Measurements from ENCODE around the gene TAOK2.

TAOK2 gene

DNA sequence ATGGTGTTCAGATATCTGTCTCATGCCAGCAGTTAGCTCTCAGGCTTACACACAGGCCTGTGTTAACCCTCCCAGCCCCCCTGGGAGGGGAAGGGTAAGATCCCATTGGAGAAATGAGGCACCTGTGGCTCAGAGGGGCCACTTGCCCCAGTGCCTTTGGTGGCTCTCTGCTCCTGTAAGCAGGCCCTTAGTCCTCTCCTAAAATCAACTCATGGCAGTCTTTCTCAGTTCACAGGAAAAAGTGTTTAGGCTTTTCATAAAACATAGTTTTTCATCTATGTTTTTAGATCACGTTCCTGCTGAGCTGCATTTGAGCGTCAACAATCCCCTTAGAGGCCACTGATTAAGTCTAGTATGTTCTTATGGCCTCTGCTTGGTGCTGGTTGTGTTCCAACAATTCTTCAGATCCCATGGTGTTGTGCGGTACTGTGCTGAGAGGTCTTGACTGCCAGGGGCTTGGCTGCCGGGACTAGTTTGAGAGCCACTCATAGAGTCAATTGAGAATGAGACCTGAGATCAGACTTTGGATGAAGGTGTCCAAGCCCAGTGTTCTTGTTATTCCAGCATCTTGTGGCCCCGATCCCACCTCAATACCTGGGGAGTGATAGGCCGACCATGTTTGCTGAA lies 10.6 kb downstream of the TAOK2 start:
- H3K9me3 ChIP-seq (ENCODE audit: control insufficient read depth, insufficient read depth, low read length), result no peaks in the 10 kb centered on the region

DNA sequence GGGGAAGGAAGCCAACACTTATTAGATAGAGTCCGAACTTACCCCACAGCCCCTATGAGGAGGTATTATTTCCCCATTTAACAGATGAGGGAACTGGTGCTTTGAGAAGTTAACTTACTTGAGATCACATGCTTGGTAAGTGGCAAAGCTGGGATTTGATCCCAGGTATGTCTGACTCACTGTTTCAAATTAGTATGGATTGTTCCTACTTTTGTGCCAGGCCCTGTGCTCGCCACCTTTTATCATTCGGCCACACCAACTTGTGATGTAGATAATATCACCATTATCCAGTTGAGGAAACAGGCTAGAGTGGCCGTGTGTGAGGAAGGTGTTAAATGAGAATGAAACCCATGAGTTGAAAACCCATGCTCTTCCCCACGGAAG lies 11.1 kb downstream of the TAOK2 start:
- Histone ChIP-seq H3K4me3 (ENCODE audit: low read length) (no peak overlapping the region), H3K79me2 (ENCODE audit: control insufficient read depth, low read length) (no peaks in the 10 kb centered on the region), H3K36me3 (ENCODE audit: control insufficient read depth, low read length) (peaks cover 98% of the 10 kb centered on the region), H3K27ac (ENCODE audit: low read depth, low read length) (no peak overlapping the region), H3F3A (ENCODE audit: control insufficient read depth, insufficient read depth) (no peaks in the 10 kb centered on the region; the same call in 1 of the 2 replicates), H3K9me3 (ENCODE audit: control insufficient read depth, insufficient read depth, low read length) (no peaks in the 10 kb centered on the region), H3K4me1 (ENCODE audit: control insufficient read depth, low read length) (no peaks in the 10 kb centered on the region), H3K27me3 (ENCODE audit: control insufficient read depth, low read length) (no peaks in the 10 kb centered on the region), H3K4me2 (ENCODE audit: low read length) (no peak overlapping the region), H3K9me2 (replicated peaks; ENCODE audit: control insufficient read depth, low read length) (no peaks in the 10 kb centered on the region), H4K20me1 (ENCODE audit: control insufficient read depth, insufficient read depth, low read depth, low read length) (no peaks in the 10 kb centered on the region)
- no peak for TF ChIP-seq EZH2phosphoT487 (IDR thresholded peaks at IDR 0.05; ENCODE audit: borderline replicate concordance, low read length)

More for the DNA sequence above, 10.6 kb downstream of the TAOK2 start:
- Histone ChIP-seq H3K36me3 (ENCODE audit: control insufficient read depth, low read length) (peaks cover 98% of the 10 kb centered on the region), H4K20me1 (ENCODE audit: control insufficient read depth, insufficient read depth, low read depth, low read length) (no peaks in the 10 kb centered on the region), H3K79me2 (ENCODE audit: control insufficient read depth, low read length) (no peaks in the 10 kb centered on the region), H3K4me2 (ENCODE audit: low read length) (no peak overlapping the region), H3K27me3 (ENCODE audit: control insufficient read depth, low read length) (no peaks in the 10 kb centered on the region), H3K4me1 (ENCODE audit: control insufficient read depth, low read length) (no peaks in the 10 kb centered on the region), H3K9me2 (replicated peaks; ENCODE audit: control insufficient read depth, low read length) (no peaks in the 10 kb centered on the region), H3K27ac (ENCODE audit: low read depth, low read length) (no peak overlapping the region), H3F3A (ENCODE audit: control insufficient read depth, insufficient read depth) (no peaks in the 10 kb centered on the region; the same call in 1 of the 2 replicates), H3K4me3 (ENCODE audit: low read length) (no peak overlapping the region)
- TF ChIP-seq, protein P1, sequence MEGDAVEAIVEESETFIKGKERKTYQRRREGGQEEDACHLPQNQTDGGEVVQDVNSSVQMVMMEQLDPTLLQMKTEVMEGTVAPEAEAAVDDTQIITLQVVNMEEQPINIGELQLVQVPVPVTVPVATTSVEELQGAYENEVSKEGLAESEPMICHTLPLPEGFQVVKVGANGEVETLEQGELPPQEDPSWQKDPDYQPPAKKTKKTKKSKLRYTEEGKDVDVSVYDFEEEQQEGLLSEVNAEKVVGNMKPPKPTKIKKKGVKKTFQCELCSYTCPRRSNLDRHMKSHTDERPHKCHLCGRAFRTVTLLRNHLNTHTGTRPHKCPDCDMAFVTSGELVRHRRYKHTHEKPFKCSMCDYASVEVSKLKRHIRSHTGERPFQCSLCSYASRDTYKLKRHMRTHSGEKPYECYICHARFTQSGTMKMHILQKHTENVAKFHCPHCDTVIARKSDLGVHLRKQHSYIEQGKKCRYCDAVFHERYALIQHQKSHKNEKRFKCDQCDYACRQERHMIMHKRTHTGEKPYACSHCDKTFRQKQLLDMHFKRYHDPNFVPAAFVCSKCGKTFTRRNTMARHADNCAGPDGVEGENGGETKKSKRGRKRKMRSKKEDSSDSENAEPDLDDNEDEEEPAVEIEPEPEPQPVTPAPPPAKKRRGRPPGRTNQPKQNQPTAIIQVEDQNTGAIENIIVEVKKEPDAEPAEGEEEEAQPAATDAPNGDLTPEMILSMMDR (IDR thresholded peaks at IDR 0.05; ENCODE audit: low read depth, low read length, poor library complexity, severe bottlenecking), result no peak
- no peak for TF ChIP-seq EZH2phosphoT487 (IDR thresholded peaks at IDR 0.05; ENCODE audit: borderline replicate concordance, low read length)

DNA sequence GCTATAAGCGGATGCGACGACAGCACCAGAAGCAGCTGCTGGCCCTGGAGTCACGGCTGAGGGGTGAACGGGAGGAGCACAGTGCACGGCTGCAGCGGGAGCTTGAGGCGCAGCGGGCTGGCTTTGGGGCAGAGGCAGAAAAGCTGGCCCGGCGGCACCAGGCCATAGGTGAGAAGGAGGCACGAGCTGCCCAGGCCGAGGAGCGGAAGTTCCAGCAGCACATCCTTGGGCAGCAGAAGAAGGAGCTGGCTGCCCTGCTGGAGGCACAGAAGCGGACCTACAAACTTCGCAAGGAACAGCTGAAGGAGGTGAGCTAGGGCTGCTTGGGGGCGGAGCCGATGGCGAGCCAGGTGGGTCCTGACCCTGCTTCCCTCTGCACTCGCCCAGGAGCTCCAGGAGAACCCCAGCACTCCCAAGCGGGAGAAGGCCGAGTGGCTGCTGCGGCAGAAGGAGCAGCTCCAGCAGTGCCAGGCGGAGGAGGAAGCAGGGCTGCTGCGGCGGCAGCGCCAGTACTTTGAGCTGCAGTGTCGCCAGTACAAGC lies 11.7 kb downstream of the TAOK2 start:
- Histone ChIP-seq H3K27me3 (ENCODE audit: control insufficient read depth, low read length) (no peaks in the 10 kb centered on the region), H4K20me1 (ENCODE audit: control insufficient read depth, insufficient read depth, low read depth, low read length) (no peaks in the 10 kb centered on the region), H3K79me2 (ENCODE audit: control insufficient read depth, low read length) (no peaks in the 10 kb centered on the region), H3F3A (ENCODE audit: control insufficient read depth, insufficient read depth) (no peaks in the 10 kb centered on the region; the same call in 1 of the 2 replicates), H3K9me3 (ENCODE audit: control insufficient read depth, insufficient read depth, low read length) (no peaks in the 10 kb centered on the region), H3K4me2 (ENCODE audit: low read length) (no peak overlapping the region), H3K4me3 (ENCODE audit: low read length) (no peak overlapping the region), H3K36me3 (ENCODE audit: control insufficient read depth, low read length) (peaks cover 98% of the 10 kb centered on the region), H3K9me2 (replicated peaks; ENCODE audit: control insufficient read depth, low read length) (no peaks in the 10 kb centered on the region), H3K4me1 (ENCODE audit: control insufficient read depth, low read length) (no peaks in the 10 kb centered on the region), H3K27ac (ENCODE audit: low read depth, low read length) (no peak overlapping the region)
- TF ChIP-seq, protein P1 (IDR thresholded peaks at IDR 0.05; ENCODE audit: low read depth, low read length, poor library complexity, severe bottlenecking), result no peak
- no peak for TF ChIP-seq EZH2phosphoT487 (IDR thresholded peaks at IDR 0.05; ENCODE audit: borderline replicate concordance, low read length)

DNA sequence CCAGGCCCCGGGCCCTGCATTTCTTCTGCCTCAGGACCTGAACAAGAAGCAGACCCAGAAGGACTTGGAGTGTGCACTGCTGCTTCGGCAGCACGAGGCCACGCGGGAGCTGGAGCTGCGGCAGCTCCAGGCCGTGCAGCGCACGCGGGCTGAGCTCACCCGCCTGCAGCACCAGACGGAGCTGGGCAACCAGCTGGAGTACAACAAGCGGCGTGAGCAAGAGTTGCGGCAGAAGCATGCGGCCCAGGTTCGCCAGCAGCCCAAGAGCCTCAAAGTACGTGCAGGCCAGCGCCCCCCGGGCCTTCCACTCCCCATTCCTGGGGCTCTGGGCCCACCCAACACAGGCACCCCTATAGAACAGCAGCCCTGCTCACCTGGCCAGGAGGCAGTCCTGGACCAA lies 12.6 kb downstream of the TAOK2 start:
- no peaks in the 10 kb centered on the region for H3K79me2 ChIP-seq (ENCODE audit: control insufficient read depth, low read length)
- H3K4me3 ChIP-seq (ENCODE audit: low read length), result no peak overlapping the region
- H3K9me3 ChIP-seq (ENCODE audit: control insufficient read depth, insufficient read depth, low read length), result no peaks in the 10 kb centered on the region
- H3F3A ChIP-seq (ENCODE audit: control insufficient read depth, insufficient read depth), result no peaks in the 10 kb centered on the region; the same call in 1 of the 2 replicates
- TF ChIP-seq EZH2phosphoT487 (IDR thresholded peaks at IDR 0.05; ENCODE audit: borderline replicate concordance, low read length), result no peak
- TF ChIP-seq, protein P1 (IDR thresholded peaks at IDR 0.05; ENCODE audit: low read depth, low read length, poor library complexity, severe bottlenecking), result no peak
- peaks cover 96% of the 10 kb centered on the region for H3K36me3 ChIP-seq (ENCODE audit: control insufficient read depth, low read length)
- H3K27ac ChIP-seq (ENCODE audit: low read depth, low read length), result no peak overlapping the region
- H3K27me3 ChIP-seq (ENCODE audit: control insufficient read depth, low read length), result no peaks in the 10 kb centered on the region
- no peaks in the 10 kb centered on the region for H3K4me1 ChIP-seq (ENCODE audit: control insufficient read depth, low read length)
- no peaks in the 10 kb centered on the region for H4K20me1 ChIP-seq (ENCODE audit: control insufficient read depth, insufficient read depth, low read depth, low read length)
- no peak overlapping the region for H3K4me2 ChIP-seq (ENCODE audit: low read length)
- H3K9me2 ChIP-seq (replicated peaks; ENCODE audit: control insufficient read depth, low read length), result no peaks in the 10 kb centered on the region

Measured in DOHH2 (cell line).